Measurements from ENCODE around the gene KRT1. TPM values are rescaled to one million over a fixed set of nuclear protein-coding genes. Genes with fewer than 3 reads are reported as not detected.

KRT1 gene
- polyA plus RNA-seq, 6 donors from 2014 or later, result 0.44 TPM; not detected in 5

- no peaks in the 10 kb centered on the region for H3K4me1 Mint-ChIP-seq
Observed at GRCh38 chr12:52659951-52660350, 20.3 kb downstream of the KRT1 start.

GRCh38 chr12:52659395-52659794 is 20.8 kb downstream of the KRT1 start:
- H3K27ac Mint-ChIP-seq, result no peak overlapping the region
- H3K4me1 Mint-ChIP-seq, result no peaks in the 10 kb centered on the region

More at GRCh38 chr12:52659951-52660350, 20.3 kb downstream of the KRT1 start:
- H3K36me3 Mint-ChIP-seq, result no peaks in the 10 kb centered on the region
- H3K9me3 Mint-ChIP-seq, result no peaks in the 10 kb centered on the region
- H3K27me3 Mint-ChIP-seq, result peaks cover 17 to 64% (median 62%) of the 10 kb centered on the region in 3 donors
- H3K27ac Mint-ChIP-seq, result no peak overlapping the region
- no peak for DNase-seq
- ATAC-seq (ENCODE audit: low read depth in 2 of 2), result no peak
- H3K4me3 Mint-ChIP-seq, result no peak overlapping the region

GRCh38 chr12:52658196-52658595 is 22.0 kb downstream of the KRT1 start:
- no peak for ATAC-seq (ENCODE audit: low read depth in 2 of 2)
- no peak overlapping the region for H3K27ac Mint-ChIP-seq
- peaks cover 11 to 63% (median 48%) of the 10 kb centered on the region in 3 donors for H3K27me3 Mint-ChIP-seq
- no peaks in the 10 kb centered on the region for H3K4me1 Mint-ChIP-seq
- no peak for DNase-seq
- H3K36me3 Mint-ChIP-seq, result no peaks in the 10 kb centered on the region
- H3K4me3 Mint-ChIP-seq, result no peak overlapping the region
- no peaks in the 10 kb centered on the region for H3K9me3 Mint-ChIP-seq

More at GRCh38 chr12:52659395-52659794, 20.8 kb downstream of the KRT1 start:
- DNase-seq, result no peak
- H3K4me3 Mint-ChIP-seq, result no peak overlapping the region
- no peaks in the 10 kb centered on the region for H3K36me3 Mint-ChIP-seq
- no peaks in the 10 kb centered on the region for H3K9me3 Mint-ChIP-seq
- ATAC-seq (ENCODE audit: low read depth in 2 of 2), result no peak
- H3K27me3 Mint-ChIP-seq, result peaks cover 17 to 69% (median 57%) of the 10 kb centered on the region in 3 donors

DNA sequence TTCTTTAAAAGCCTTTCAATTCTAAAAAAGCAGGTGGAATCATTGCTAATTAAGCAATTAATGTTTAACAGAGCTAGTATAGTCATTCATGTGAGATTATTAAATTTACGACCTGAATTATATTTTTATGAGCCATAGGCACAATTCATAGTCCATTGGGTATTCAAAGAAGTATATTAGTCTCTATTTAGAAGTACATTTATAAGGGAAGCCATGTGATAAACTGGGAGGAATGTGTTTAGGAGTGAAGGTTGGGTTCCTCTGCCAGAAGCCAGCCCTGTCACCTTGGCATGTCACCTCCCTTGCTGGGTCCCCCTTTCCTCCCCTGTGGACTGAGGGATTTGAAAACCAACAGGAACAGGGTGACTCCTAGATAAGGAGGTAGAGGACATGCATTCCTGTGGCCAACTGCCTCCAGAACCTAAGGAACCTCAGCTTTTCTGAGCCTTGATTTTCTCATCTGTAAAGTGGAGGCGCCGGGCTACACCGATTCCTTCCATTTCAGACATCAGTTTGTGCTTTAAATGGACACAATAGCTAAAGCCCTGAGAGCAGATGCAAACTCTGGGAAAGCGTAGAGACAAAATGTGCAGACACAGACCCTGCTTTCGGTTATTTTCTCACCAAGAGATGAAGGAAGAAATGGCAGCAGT is 22.8 kb downstream of the KRT1 start:
- no peaks in the 10 kb centered on the region for H3K36me3 Mint-ChIP-seq
- peaks cover 0 to 5% (median 0%) of the 10 kb centered on the region in 7 donors for H3K9me3 Mint-ChIP-seq
- no peaks in the 10 kb centered on the region for H3K4me1 Mint-ChIP-seq
- no peak overlapping the region for H3K27ac Mint-ChIP-seq
- peaks cover 11 to 56% (median 42%) of the 10 kb centered on the region in 3 donors for H3K27me3 Mint-ChIP-seq
- ATAC-seq (ENCODE audit: low read depth in 2 of 2), result no peak
- DNase-seq, result no peak
- no peak overlapping the region for H3K4me3 Mint-ChIP-seq

DNA sequence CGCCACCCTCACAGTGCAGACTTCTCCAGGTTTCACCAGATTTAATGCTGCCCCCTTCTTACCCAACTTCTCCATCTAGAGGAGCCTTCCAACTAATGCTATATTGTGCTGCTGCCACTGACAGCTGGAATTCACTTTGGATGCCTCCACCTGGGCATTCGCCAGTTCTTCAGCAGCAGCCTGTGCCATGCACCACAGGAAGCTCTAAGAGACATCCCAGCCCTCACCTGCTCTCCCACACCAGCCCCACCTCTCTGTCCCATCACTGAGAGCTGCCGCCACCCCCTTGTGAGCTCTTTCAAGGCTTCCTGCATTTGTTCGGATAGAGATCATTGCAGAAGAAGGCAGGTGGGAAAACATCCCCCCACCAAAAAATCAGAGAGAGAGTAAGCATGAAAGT is 23.6 kb downstream of the KRT1 start:
- no peak overlapping the region for H3K27ac Mint-ChIP-seq
- peaks cover 11 to 53% (median 43%) of the 10 kb centered on the region in 3 donors for H3K27me3 Mint-ChIP-seq
- no peaks in the 10 kb centered on the region for H3K4me1 Mint-ChIP-seq
- H3K9me3 Mint-ChIP-seq, result peaks cover 0 to 13% (median 0%) of the 10 kb centered on the region in 7 donors
- DNase-seq, result no peak
- ATAC-seq (ENCODE audit: low read depth in 2 of 2), result no peak
- H3K36me3 Mint-ChIP-seq, result no peaks in the 10 kb centered on the region
- no peak overlapping the region for H3K4me3 Mint-ChIP-seq

- peaks cover 0 to 13% (median 0%) of the 10 kb centered on the region in 7 donors for H3K9me3 Mint-ChIP-seq
- DNase-seq (no peak), ATAC-seq (ENCODE audit: low read depth in 2 of 2) (no peak)
- H3K27ac Mint-ChIP-seq, result no peak overlapping the region
- H3K4me1 Mint-ChIP-seq, result no peaks in the 10 kb centered on the region
- H3K4me3 Mint-ChIP-seq, result no peak overlapping the region
- peaks cover 11 to 53% (median 45%) of the 10 kb centered on the region in 3 donors for H3K27me3 Mint-ChIP-seq
- no peaks in the 10 kb centered on the region for H3K36me3 Mint-ChIP-seq
Observed at GRCh38 chr12:52655720-52656124, 24.5 kb downstream of the KRT1 start.

DNA sequence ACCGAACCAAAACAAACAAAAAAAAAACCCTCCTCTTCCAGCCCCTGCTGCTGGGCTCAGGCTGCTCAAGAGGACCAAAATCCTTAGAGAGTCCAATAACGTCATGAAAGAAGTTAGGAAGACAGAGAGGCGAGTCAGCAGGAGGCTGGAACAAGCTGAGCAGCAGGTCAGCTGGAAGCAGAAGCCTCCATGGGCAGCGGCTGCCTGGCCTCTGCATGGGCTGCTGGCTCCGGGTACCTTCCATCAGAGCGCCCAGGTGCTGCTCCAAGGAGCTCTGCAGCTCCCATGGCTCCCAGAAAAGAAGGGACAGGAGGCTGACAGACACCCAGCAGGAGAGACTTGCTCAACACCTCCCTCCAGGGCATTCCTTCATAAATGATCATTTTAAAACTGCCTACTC is 25.0 kb downstream of the KRT1 start:
- ATAC-seq (ENCODE audit: low read depth in 2 of 2) (no peak), DNase-seq (no peak)
- Mint-ChIP-seq H3K27ac (no peak overlapping the region), H3K9me3 (peaks cover 0 to 13% (median 0%) of the 10 kb centered on the region in 7 donors), H3K27me3 (peaks cover 11 to 53% (median 45%) of the 10 kb centered on the region in 3 donors), H3K4me3 (no peak overlapping the region), H3K4me1 (no peaks in the 10 kb centered on the region), H3K36me3 (no peaks in the 10 kb centered on the region)

DNA sequence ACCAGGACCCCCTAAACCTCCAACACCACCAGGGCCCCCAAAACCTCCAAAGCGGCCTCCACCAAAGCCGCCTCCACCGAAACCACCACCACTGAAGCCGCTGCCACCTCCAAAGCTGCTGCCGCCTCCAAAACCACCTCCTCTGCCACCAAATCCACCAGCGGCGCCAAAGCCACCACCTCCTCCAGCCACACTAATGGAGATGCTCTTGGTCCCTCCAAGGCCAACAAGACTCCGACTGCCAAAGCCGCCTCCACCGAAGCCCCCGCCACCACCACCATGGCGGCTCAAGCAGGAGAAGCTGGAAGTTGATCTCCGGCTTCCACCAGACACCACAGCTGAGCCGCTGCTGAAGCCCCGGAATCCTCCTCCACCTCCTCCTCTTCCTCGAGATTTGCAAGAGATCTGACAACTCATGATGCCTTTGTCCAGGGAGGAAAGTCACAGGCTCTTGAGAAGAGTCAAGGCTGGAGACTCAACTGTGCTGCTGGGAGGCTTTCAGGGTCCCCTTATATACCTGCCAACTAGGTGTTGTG is 28.4 kb downstream of the KRT1 start, which contains the start of gene KRT2:
Gene KRT2, minus strand, starts transcription at position 486 of the 536 bp plus-strand sequence. Its CDS starts 69 bp downstream, at position 417.
- H3K4me3 Mint-ChIP-seq, result no peak within 1 kb of the TSS
- H3K27me3 Mint-ChIP-seq, result peaks cover 10 to 35% (median 29%) of the 10 kb centered on the region in 3 donors
- DNase-seq (no peak), ATAC-seq (ENCODE audit: low read depth in 2 of 2) (no peak)
- no peak within 1 kb of the TSS for H3K27ac Mint-ChIP-seq
- no peaks in the 10 kb centered on the region for H3K36me3 Mint-ChIP-seq
- no peaks in the 10 kb centered on the region for H3K4me1 Mint-ChIP-seq
- peaks cover 0 to 13% (median 0%) of the 10 kb centered on the region in 7 donors for H3K9me3 Mint-ChIP-seq

- Mint-ChIP-seq H3K4me3 (no peak overlapping the region), H3K9me3 (peaks cover 0 to 13% (median 1%) of the 10 kb centered on the region in 7 donors), H3K27me3 (peaks cover 8 to 23% (median 20%) of the 10 kb centered on the region in 3 donors), H3K27ac (peak overlapping the region in 1 of 6 donors; percentile 73), H3K36me3 (no peaks in the 10 kb centered on the region), H3K4me1 (no peaks in the 10 kb centered on the region)
- ATAC-seq (ENCODE audit: low read depth in 2 of 2) (no peak), DNase-seq (no peak)
Observed at GRCh38 chr12:52650520-52651081, 29.6 kb downstream of the KRT1 start.

DNA sequence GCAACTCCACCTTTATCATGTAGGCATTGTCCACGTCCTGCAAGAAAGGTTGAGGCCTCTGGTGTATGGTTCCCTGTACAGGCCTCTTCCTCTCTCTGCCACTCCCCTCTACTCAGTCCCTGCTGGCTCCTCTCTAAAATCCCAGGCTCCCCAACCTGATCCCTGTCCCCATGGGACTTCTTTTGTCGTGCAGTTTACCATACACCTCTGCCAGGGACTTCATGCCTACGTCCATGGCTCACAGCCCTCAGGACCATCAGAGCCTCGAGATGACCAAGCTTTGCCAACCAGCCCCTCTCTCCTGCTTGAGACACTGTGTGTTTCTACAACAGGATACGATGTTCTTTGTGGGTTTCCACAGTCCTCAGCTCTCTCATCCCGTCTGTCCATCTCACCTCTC is 31.1 kb downstream of the KRT1 start:
- DNase-seq (no peak), ATAC-seq (ENCODE audit: low read depth in 2 of 2) (no peak)
- Mint-ChIP-seq H3K4me3 (no peak overlapping the region), H3K27ac (no peak overlapping the region), H3K9me3 (peaks cover 0 to 13% (median 1%) of the 10 kb centered on the region in 7 donors), H3K36me3 (no peaks in the 10 kb centered on the region), H3K4me1 (no peaks in the 10 kb centered on the region), H3K27me3 (peaks cover 10 to 24% (median 10%) of the 10 kb centered on the region in 3 donors)

DNA sequence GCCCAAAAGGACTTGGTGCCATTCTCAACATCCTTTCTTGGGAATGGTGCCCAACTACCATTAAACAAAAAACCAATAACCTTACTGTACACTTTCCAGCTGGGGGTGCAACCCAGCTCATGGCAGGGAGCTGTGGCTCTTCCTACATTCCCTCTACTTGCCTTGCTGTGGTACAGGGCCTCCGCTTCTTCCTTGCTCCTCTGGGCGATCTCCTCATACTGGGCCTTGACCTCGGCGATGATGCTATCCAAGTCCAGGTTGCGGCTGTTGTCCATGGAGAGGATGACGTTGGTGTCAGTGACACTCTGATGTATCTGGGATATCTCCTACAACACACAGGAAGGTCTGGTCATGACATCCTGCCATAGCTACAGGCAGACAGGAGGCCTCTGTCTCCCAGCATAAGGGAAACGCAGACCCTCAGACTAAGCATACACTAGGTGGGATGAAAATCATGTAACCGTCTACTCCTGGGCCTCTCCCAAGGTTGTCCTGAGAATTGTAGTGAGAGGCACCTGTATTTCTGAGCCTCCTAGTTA is 32.1 kb downstream of the KRT1 start:
- no peak for DNase-seq
- H3K27ac Mint-ChIP-seq, result no peak overlapping the region
- peaks cover 0 to 13% (median 1%) of the 10 kb centered on the region in 7 donors for H3K9me3 Mint-ChIP-seq
- no peaks in the 10 kb centered on the region for H3K4me1 Mint-ChIP-seq
- no peak overlapping the region for H3K4me3 Mint-ChIP-seq
- H3K27me3 Mint-ChIP-seq, result peaks cover 10 to 28% (median 10%) of the 10 kb centered on the region in 3 donors
- no peaks in the 10 kb centered on the region for H3K36me3 Mint-ChIP-seq
- ATAC-seq (ENCODE audit: low read depth in 2 of 2), result no peak

DNA sequence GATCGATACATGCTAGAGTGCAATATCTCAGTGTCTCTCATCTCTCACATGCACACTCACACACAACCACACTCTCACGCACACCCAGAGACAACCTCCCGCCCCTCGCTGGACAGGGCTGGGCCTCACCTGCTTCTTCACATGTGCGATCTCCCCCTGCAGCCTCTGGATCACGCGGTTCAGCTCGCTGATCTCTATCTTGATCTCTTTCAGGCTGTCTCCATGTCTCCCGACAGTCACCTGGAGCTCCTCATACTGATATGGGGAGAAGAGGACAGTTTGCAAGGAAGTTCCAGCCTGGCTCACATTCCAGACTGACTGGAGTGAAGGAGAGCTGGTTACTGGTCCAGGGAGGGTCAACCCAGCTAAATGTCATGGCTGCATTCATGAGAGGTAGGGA is 32.6 kb downstream of the KRT1 start:
- ATAC-seq (ENCODE audit: low read depth in 2 of 2) (no peak), DNase-seq (no peak)
- Mint-ChIP-seq H3K4me1 (no peaks in the 10 kb centered on the region), H3K27ac (no peak overlapping the region), H3K4me3 (no peak overlapping the region), H3K36me3 (no peaks in the 10 kb centered on the region), H3K9me3 (peaks cover 0 to 10% (median 1%) of the 10 kb centered on the region in 7 donors), H3K27me3 (peaks cover 10 to 30% (median 10%) of the 10 kb centered on the region in 3 donors)

DNA sequence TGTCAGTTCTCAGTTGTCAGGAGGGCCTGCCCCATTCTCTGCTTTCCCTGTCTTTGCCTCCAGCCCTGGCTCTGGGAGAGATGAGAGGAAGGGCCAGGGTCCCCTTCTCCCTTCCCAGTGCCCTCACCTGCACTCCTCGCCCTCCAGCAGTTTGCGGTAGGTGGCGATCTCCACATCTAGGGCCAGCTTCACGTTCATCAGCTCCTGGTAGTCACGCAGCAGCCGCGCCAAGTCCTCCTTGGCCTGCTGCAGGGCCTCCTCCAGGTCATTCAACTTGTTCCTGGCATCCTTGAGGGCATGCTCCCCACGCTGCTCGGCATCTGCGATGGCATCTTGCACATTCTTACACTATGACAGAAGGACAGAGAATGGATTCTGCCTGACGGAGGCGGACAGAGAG is 33.6 kb downstream of the KRT1 start:
- no peaks in the 10 kb centered on the region for H3K4me1 Mint-ChIP-seq
- peaks cover 10 to 33% (median 18%) of the 10 kb centered on the region in 3 donors for H3K27me3 Mint-ChIP-seq
- no peak for ATAC-seq (ENCODE audit: low read depth in 2 of 2)
- no peaks in the 10 kb centered on the region for H3K36me3 Mint-ChIP-seq
- DNase-seq, result no peak
- H3K9me3 Mint-ChIP-seq, result peaks cover 0 to 1% (median 0%) of the 10 kb centered on the region in 7 donors
- no peak overlapping the region for H3K27ac Mint-ChIP-seq
- H3K4me3 Mint-ChIP-seq, result no peak overlapping the region

Data from naive B cell (primary cell).